ENCODE results near the gene HDAC11.
A peak's percentile ranks its signal among the peaks of the same experiment; 100 is the strongest.

Gene HDAC11

GRCh38 chr3:13474021-13474420, 6.1 kb upstream of the HDAC11 start:
- no peak for DNase-seq
- no peaks in the 10 kb centered on the region for H3K9me3 Mint-ChIP-seq
- H3K4me3 Mint-ChIP-seq, result no peak overlapping the region
- TF ChIP-seq CTCF (IDR thresholded peaks at IDR 0.05), result no peak
- H3K4me1 Mint-ChIP-seq, result peaks cover 57% of the 10 kb centered on the region
- no peak overlapping the region for H3K27ac Mint-ChIP-seq
- H3K27me3 Mint-ChIP-seq (ENCODE audit: low read depth, poor library complexity), result peaks cover 3% of the 10 kb centered on the region
- no peaks in the 10 kb centered on the region for H3K36me3 Mint-ChIP-seq (ENCODE audit: low read depth)

- Mint-ChIP-seq H3K36me3 (ENCODE audit: low read depth) (no peaks in the 10 kb centered on the region), H3K27me3 (ENCODE audit: low read depth, poor library complexity) (peaks cover 3% of the 10 kb centered on the region), H3K9me3 (no peaks in the 10 kb centered on the region), H3K4me3 (no peak overlapping the region), H3K27ac (peak overlapping the region; percentile 41), H3K4me1 (peaks cover 57% of the 10 kb centered on the region)
- TF ChIP-seq CTCF (IDR thresholded peaks at IDR 0.05), result no peak
- no peak for DNase-seq
Measured at GRCh38 chr3:13474776-13475303, 5.3 kb upstream of the HDAC11 start.

GRCh38 chr3:13475871-13476590, 4.1 kb upstream of the HDAC11 start:
- DNase-seq, result no peak
- no peak for TF ChIP-seq CTCF (IDR thresholded peaks at IDR 0.05)
- Mint-ChIP-seq H3K4me1 (peaks cover 55% of the 10 kb centered on the region), H3K27ac (no peak overlapping the region), H3K4me3 (no peak overlapping the region), H3K9me3 (no peaks in the 10 kb centered on the region), H3K36me3 (ENCODE audit: low read depth) (no peaks in the 10 kb centered on the region), H3K27me3 (ENCODE audit: low read depth, poor library complexity) (peaks cover 8% of the 10 kb centered on the region)

GRCh38 chr3:13477943-13478342, 2.2 kb upstream of the HDAC11 start:
- no peaks in the 10 kb centered on the region for H3K36me3 Mint-ChIP-seq (ENCODE audit: low read depth)
- H3K27ac Mint-ChIP-seq, result no peak overlapping the region
- peak overlapping the region; percentile 66 for H3K4me3 Mint-ChIP-seq
- TF ChIP-seq CTCF (IDR thresholded peaks at IDR 0.05), result no peak
- no peaks in the 10 kb centered on the region for H3K9me3 Mint-ChIP-seq
- DNase-seq, result no peak
- peaks cover 15% of the 10 kb centered on the region for H3K27me3 Mint-ChIP-seq (ENCODE audit: low read depth, poor library complexity)
- peaks cover 61% of the 10 kb centered on the region for H3K4me1 Mint-ChIP-seq

- peaks cover 15% of the 10 kb centered on the region for H3K27me3 Mint-ChIP-seq (ENCODE audit: low read depth, poor library complexity)
- H3K4me1 Mint-ChIP-seq, result peaks cover 65% of the 10 kb centered on the region
- TF ChIP-seq CTCF (IDR thresholded peaks at IDR 0.05), result no peak
- peak overlapping the region; percentile 81 for H3K27ac Mint-ChIP-seq
- H3K9me3 Mint-ChIP-seq, result no peaks in the 10 kb centered on the region
- H3K36me3 Mint-ChIP-seq (ENCODE audit: low read depth), result no peaks in the 10 kb centered on the region
- H3K4me3 Mint-ChIP-seq, result peak overlapping the region; percentile 84
- no peak for DNase-seq
Measured at GRCh38 chr3:13479332-13479581, 849 bp upstream of the HDAC11 start.
